ENCODE data around the gene KRTAP19-8. TPM values are rescaled to one million over a fixed set of nuclear protein-coding genes. Genes with fewer than 3 reads are reported as not detected.

The KRTAP19-8 gene
- total RNA-seq, 1 donor from 2014 or later, result not detected

- Histone ChIP-seq H3K4me3 (ENCODE audit: insufficient read depth, low read depth, low read length) (no peak overlapping the region), H3K9ac (ENCODE audit: low read length) (no peak overlapping the region), H3K79me2 (ENCODE audit: insufficient read depth, low read length) (no peaks in the 10 kb centered on the region), H3K9me3 (ENCODE audit: insufficient read depth, low read depth, low read length) (no peaks in the 10 kb centered on the region), H3K27me3 (ENCODE audit: insufficient read depth, low read length) (no peaks in the 10 kb centered on the region), H3K36me3 (ENCODE audit: insufficient read depth, low read length) (no peaks in the 10 kb centered on the region), H3K27ac (ENCODE audit: low read depth, low read length) (no peak overlapping the region), H3K4me2 (ENCODE audit: low read length) (no peak overlapping the region), H3K4me1 (ENCODE audit: insufficient read depth, low read length) (no peaks in the 10 kb centered on the region), H2AFZ (ENCODE audit: low read depth, low read length) (no peak overlapping the region), H4K20me1 (ENCODE audit: insufficient read depth, low read length) (no peaks in the 10 kb centered on the region)
- Mint-ChIP-seq H3K27ac (ENCODE audit: unreplicated experiment) (no peak overlapping the region), H3K4me3 (ENCODE audit: unreplicated experiment) (no peak overlapping the region), H3K27me3 (ENCODE audit: low read depth, unreplicated experiment) (no peaks in the 10 kb centered on the region), H3K4me1 (ENCODE audit: low read depth, unreplicated experiment) (no peaks in the 10 kb centered on the region), H3K36me3 (ENCODE audit: low read depth, unreplicated experiment) (no peaks in the 10 kb centered on the region), H3K9me3 (ENCODE audit: unreplicated experiment) (peaks cover 2% of the 10 kb centered on the region)
- DNase-seq (ENCODE audit: low read depth) (no peak), FAIRE-seq (no peak)
- TF ChIP-seq CTCF (IDR thresholded peaks at IDR 0.05; ENCODE audit: insufficient read depth, low read depth, low read length) (no peak), EZH2 (IDR thresholded peaks at IDR 0.05; ENCODE audit: insufficient read depth, low read length) (no peak)
These were observed 26.9 kb downstream of the KRTAP19-8 start for GRCh38 chr21:31011412-31011811.

- no peaks in the 10 kb centered on the region for H3K9me3 ChIP-seq (ENCODE audit: insufficient read depth, low read depth, low read length)
- H3K4me3 Mint-ChIP-seq (ENCODE audit: unreplicated experiment), result no peak overlapping the region
- H3K9me3 Mint-ChIP-seq (ENCODE audit: unreplicated experiment), result peaks cover 2% of the 10 kb centered on the region
- H3K27me3 ChIP-seq (ENCODE audit: insufficient read depth, low read length), result no peaks in the 10 kb centered on the region
- H4K20me1 ChIP-seq (ENCODE audit: insufficient read depth, low read length), result no peaks in the 10 kb centered on the region
- H3K4me3 ChIP-seq (ENCODE audit: insufficient read depth, low read depth, low read length), result no peak overlapping the region
- H3K4me2 ChIP-seq (ENCODE audit: low read length), result no peak overlapping the region
- H3K9ac ChIP-seq (ENCODE audit: low read length), result no peak overlapping the region
- no peak for FAIRE-seq
- peaks cover 4% of the 10 kb centered on the region for H3K27me3 Mint-ChIP-seq (ENCODE audit: low read depth, unreplicated experiment)
- H3K4me1 Mint-ChIP-seq (ENCODE audit: low read depth, unreplicated experiment), result no peaks in the 10 kb centered on the region
- H3K4me1 ChIP-seq (ENCODE audit: insufficient read depth, low read length), result no peaks in the 10 kb centered on the region
- TF ChIP-seq CTCF (IDR thresholded peaks at IDR 0.05; ENCODE audit: insufficient read depth, low read depth, low read length) (no peak), EZH2 (IDR thresholded peaks at IDR 0.05; ENCODE audit: insufficient read depth, low read length) (no peak)
- H3K36me3 Mint-ChIP-seq (ENCODE audit: low read depth, unreplicated experiment), result no peaks in the 10 kb centered on the region
- no peak overlapping the region for H3K27ac Mint-ChIP-seq (ENCODE audit: unreplicated experiment)
- H3K79me2 ChIP-seq (ENCODE audit: insufficient read depth, low read length), result no peaks in the 10 kb centered on the region
- no peak overlapping the region for H3K27ac ChIP-seq (ENCODE audit: low read depth, low read length)
- no peak overlapping the region for H2AFZ ChIP-seq (ENCODE audit: low read depth, low read length)
- DNase-seq (ENCODE audit: low read depth), result no peak
- no peaks in the 10 kb centered on the region for H3K36me3 ChIP-seq (ENCODE audit: insufficient read depth, low read length)
These were observed 29.9 kb downstream of the KRTAP19-8 start for GRCh38 chr21:31008355-31008754.

GRCh38 chr21:31005019-31005418, 33.3 kb downstream of the KRTAP19-8 start:
- FAIRE-seq, result no peak

More at GRCh38 chr21:31005019-31005418, 33.3 kb downstream of the KRTAP19-8 start:
- Histone ChIP-seq H3K27me3 (ENCODE audit: insufficient read depth, low read length) (no peaks in the 10 kb centered on the region), H4K20me1 (ENCODE audit: insufficient read depth, low read length) (no peaks in the 10 kb centered on the region), H2AFZ (ENCODE audit: low read depth, low read length) (no peak overlapping the region), H3K9ac (ENCODE audit: low read length) (no peak overlapping the region), H3K36me3 (ENCODE audit: insufficient read depth, low read length) (no peaks in the 10 kb centered on the region), H3K4me3 (ENCODE audit: insufficient read depth, low read depth, low read length) (no peak overlapping the region), H3K4me2 (ENCODE audit: low read length) (no peak overlapping the region), H3K9me3 (ENCODE audit: insufficient read depth, low read depth, low read length) (peaks cover 5% of the 10 kb centered on the region), H3K27ac (ENCODE audit: low read depth, low read length) (no peak overlapping the region), H3K79me2 (ENCODE audit: insufficient read depth, low read length) (no peaks in the 10 kb centered on the region), H3K4me1 (ENCODE audit: insufficient read depth, low read length) (no peaks in the 10 kb centered on the region)
- Mint-ChIP-seq H3K9me3 (ENCODE audit: unreplicated experiment) (peaks cover 5% of the 10 kb centered on the region), H3K4me3 (ENCODE audit: unreplicated experiment) (no peak overlapping the region), H3K4me1 (ENCODE audit: low read depth, unreplicated experiment) (no peaks in the 10 kb centered on the region), H3K36me3 (ENCODE audit: low read depth, unreplicated experiment) (no peaks in the 10 kb centered on the region), H3K27me3 (ENCODE audit: low read depth, unreplicated experiment) (peaks cover 4% of the 10 kb centered on the region), H3K27ac (ENCODE audit: unreplicated experiment) (no peak overlapping the region)
- no peak for TF ChIP-seq CTCF (IDR thresholded peaks at IDR 0.05; ENCODE audit: insufficient read depth, low read depth, low read length)
- no peak for TF ChIP-seq EZH2 (IDR thresholded peaks at IDR 0.05; ENCODE audit: insufficient read depth, low read length)
- no peak for DNase-seq (ENCODE audit: low read depth)
